K562 treated with DMSO at 1 percent for 12 hours (cell line): ENCODE results near the gene PCDHA4. TPM values are rescaled to one million over a fixed set of nuclear protein-coding genes. Genes with fewer than 3 reads are reported as not detected.

Source experiments
- total RNA-seq: library from RNA; unstranded; fragments of 300-600 nt; gene quantifications from 2 replicates; pipeline ENCODE4 v1.2.3, GENCODE V29; 2022; ENCODE audit not compliant: insufficient read depth

Gene PCDHA4
- total RNA-seq: not detected in 2 replicates

GRCh38 chr5:140806834-140807775 is at the start of gene PCDHA4:
TSS of gene PCDHA4 (plus strand) at chr5:140807068.

GRCh38 chr5:140785905-140786686 is 20.8 kb upstream of the PCDHA4 start, which contains the start of gene PCDHA1:
TSS of gene PCDHA1 (plus strand) at chr5:140786140.

GRCh38 chr5:140794595-140795258 is 12.1 kb upstream of the PCDHA4 start, which contains the start of gene PCDHA2:
TSS of gene PCDHA2 (plus strand) at chr5:140794852.

GRCh38 chr5:140800816-140801493 is 5.9 kb upstream of the PCDHA4 start, which contains the start of gene PCDHA3:
TSS of gene PCDHA3 (plus strand) at chr5:140801057.

GRCh38 chr5:140821375-140822280 is 14.8 kb downstream of the PCDHA4 start, which contains the start of gene PCDHA5:
TSS of gene PCDHA5 (plus strand) at chr5:140821613.

GRCh38 chr5:140827704-140828361 is 21.0 kb downstream of the PCDHA4 start, which contains the start of gene PCDHA6:
TSS of gene PCDHA6 (plus strand) at chr5:140827960. CDS start at chr5:140828092, 132 bp downstream.

GRCh38 chr5:140833993-140834392 is 27.1 kb downstream of the PCDHA4 start, which contains the start of gene PCDHA7:
TSS of gene PCDHA7 (plus strand) at chr5:140834269. CDS start at chr5:140834384, 115 bp downstream.

GRCh38 chr5:140840978-140841962 is 34.4 kb downstream of the PCDHA4 start, which contains the start of gene PCDHA8:
TSS of gene PCDHA8 (plus strand) at chr5:140841187. CDS start at chr5:140841322, 135 bp downstream.

GRCh38 chr5:140848139-140849102 is 41.6 kb downstream of the PCDHA4 start, which contains the start of gene PCDHA9:
TSS of gene PCDHA9 (plus strand) at chr5:140848382. CDS start at chr5:140848496, 114 bp downstream.

GRCh38 chr5:140855772-140856674 is 49.2 kb downstream of the PCDHA4 start, which contains the start of gene PCDHA10:
TSS of gene PCDHA10 (plus strand) at chr5:140855897. CDS start at chr5:140856049, 152 bp downstream.

Other genes with a start within 250 kb of the PCDHA4 start
- gene SRA1, start 249.6 kb upstream of the PCDHA4 start, total RNA-seq: 32.8 and 34.4 TPM in 2 replicates
- gene APBB3, start 242.5 kb upstream of the PCDHA4 start, total RNA-seq: 7.1 and 18.0 TPM in 2 replicates
- gene SLC35A4, start 242.2 kb upstream of the PCDHA4 start, total RNA-seq: 77.4 and 188 TPM in 2 replicates
- gene CD14, start 173.9 kb upstream of the PCDHA4 start, total RNA-seq: 0.75 and 1.0 TPM in 2 replicates
- 13.5 and 15.1 TPM in 2 replicates for gene TMCO6, start 167.6 kb upstream of the PCDHA4 start, total RNA-seq
- gene NDUFA2, start 159.4 kb upstream of the PCDHA4 start, total RNA-seq: 208 and 301 TPM in 2 replicates
- gene IK, start 159.2 kb upstream of the PCDHA4 start, total RNA-seq: 122 and 166 TPM in 2 replicates
- 26.9 and 42.6 TPM in 2 replicates for gene WDR55, start 142.2 kb upstream of the PCDHA4 start, total RNA-seq
- 1.4 and 2.0 TPM in 2 replicates for gene DND1, start 133.5 kb upstream of the PCDHA4 start, total RNA-seq
- gene HARS1, start 115.7 kb upstream of the PCDHA4 start, total RNA-seq: 43.2 and 73.1 TPM in 2 replicates
- gene HARS2, start 115.6 kb upstream of the PCDHA4 start, total RNA-seq: 15.7 and 21.4 TPM in 2 replicates
- gene ZMAT2, start 106.6 kb upstream of the PCDHA4 start, total RNA-seq: 42.5 and 46.1 TPM in 2 replicates
- gene PCDHA1, start 20.9 kb upstream of the PCDHA4 start, total RNA-seq: not detected in 2 replicates
- gene PCDHA2, start 12.2 kb upstream of the PCDHA4 start, total RNA-seq: not detected in 2 replicates
- not detected in 2 replicates for gene PCDHA3, start 6.0 kb upstream of the PCDHA4 start, total RNA-seq
- gene PCDHA5, start 14.5 kb downstream of the PCDHA4 start, total RNA-seq: not detected in 2 replicates
- gene PCDHA6, start 20.9 kb downstream of the PCDHA4 start, total RNA-seq: not detected in 2 replicates
- not detected in 2 replicates for gene PCDHA7, start 27.2 kb downstream of the PCDHA4 start, total RNA-seq
- gene PCDHA8, start 34.1 kb downstream of the PCDHA4 start, total RNA-seq: not detected in 2 replicates
- not detected in 2 replicates for gene PCDHA9, start 41.3 kb downstream of the PCDHA4 start, total RNA-seq
- not detected in 2 replicates for gene PCDHA10, start 48.8 kb downstream of the PCDHA4 start, total RNA-seq
- gene PCDHA11, start 61.9 kb downstream of the PCDHA4 start, total RNA-seq: not detected in 2 replicates
- not detected in 2 replicates for gene PCDHA12, start 68.2 kb downstream of the PCDHA4 start, total RNA-seq
- not detected in 2 replicates for gene PCDHA13, start 75.1 kb downstream of the PCDHA4 start, total RNA-seq
- not detected in 2 replicates for gene PCDHAC1, start 119.2 kb downstream of the PCDHA4 start, total RNA-seq
- gene PCDHAC2, start 159.4 kb downstream of the PCDHA4 start, total RNA-seq: not detected in 2 replicates
- gene PCDHB1, start 244.3 kb downstream of the PCDHA4 start, total RNA-seq: not detected in 2 replicates